ENCODE results near the gene RNF214. TPM values are rescaled to one million over a fixed set of nuclear protein-coding genes. Genes with fewer than 3 reads are reported as not detected.
"Not testable (repeated sequence)": the region's sequence is repeated elsewhere in the genome, so short reads cannot be mapped to it uniquely, and the experiment has no call there.

The RNF214 gene
- total RNA-seq, 4 donors from 2014 or later, result 5.0 to 10.5 (median 5.6) TPM

GRCh38 chr11:117205211-117205818 lies 27.2 kb upstream of the RNF214 start:
- intact Hi-C loops (cut with DNase I), result loop anchor here (5.0 kb wide), 1 partner anchor 73 kb away; no protein-coding TSS in a partner anchor
- Histone ChIP-seq H3K36me3 (peaks cover 0 to 41% (median 17%) of the 10 kb centered on the region in 3 donors), H3K4me3 (peak overlapping the region in 1 of 4 donors; percentile 3), H3K9me3 (no peaks in the 10 kb centered on the region), H3K27me3 (no peaks in the 10 kb centered on the region), H3K27ac (peak overlapping the region; percentile 34 to 89 (median 85)), H3K4me1 (peaks cover 0 to 27% (median 0%) of the 10 kb centered on the region in 3 donors)
- no peak for TF ChIP-seq POLR2A (IDR thresholded peaks at IDR 0.05)
- TF ChIP-seq CTCF (IDR thresholded peaks at IDR 0.05), result no peak
- DNase-seq, result no peak
- WGBS, 2 donors, result 88% methylated on average over 8 to 10 of the region's 11 CpGs

DNA sequence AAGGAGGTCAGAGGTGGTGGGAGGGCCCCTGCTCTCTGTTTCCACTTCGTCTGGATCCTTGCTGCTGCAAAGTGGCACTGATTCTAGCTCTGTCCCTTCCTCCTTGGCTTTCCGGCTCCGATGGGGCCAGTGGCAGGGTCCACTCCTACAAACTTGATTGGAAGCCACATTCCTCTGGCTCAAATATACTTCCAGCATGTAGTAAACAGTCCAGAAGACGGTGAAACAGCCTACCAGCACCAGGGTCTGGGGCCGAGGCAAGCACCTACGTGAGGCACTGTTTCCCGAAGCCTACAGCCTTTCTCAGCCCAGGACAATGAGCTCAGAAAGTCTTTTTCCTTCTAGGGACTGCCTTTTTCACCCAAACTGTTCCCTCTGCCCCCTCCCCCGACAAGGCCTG lies 26.4 kb upstream of the RNF214 start:
- peaks cover 0 to 27% (median 0%) of the 10 kb centered on the region in 3 donors for H3K4me1 ChIP-seq
- intact Hi-C loops (cut with DNase I), result loop anchor here (5.0 kb wide), 1 partner anchor 74 kb away; no protein-coding TSS in a partner anchor
- not testable (repeated sequence) for DNase-seq, H3K9me3 ChIP-seq, H3K4me3 ChIP-seq, H3K27me3 ChIP-seq
- WGBS, 2 donors, result 67 to 70% methylated on average over 2 to 3 of the region's 8 CpGs
- peaks cover 0 to 48% (median 17%) of the 10 kb centered on the region in 3 donors for H3K36me3 ChIP-seq
- peak overlapping the region in 2 of 4 donors; percentile 50 to 54 for H3K27ac ChIP-seq

GRCh38 chr11:117206859-117207258 lies 25.6 kb upstream of the RNF214 start:
- WGBS, 2 donors, result no CpG with 5 or more reads among the region's 11 CpGs
- intact Hi-C loops (cut with DNase I), result loop anchor here (5.0 kb wide), 1 partner anchor 75 kb away; no protein-coding TSS in a partner anchor
- DNase-seq, H3K4me3 ChIP-seq, H3K9me3 ChIP-seq, H3K27me3 ChIP-seq: not testable (repeated sequence)
- Histone ChIP-seq H3K4me1 (peaks cover 0 to 27% (median 0%) of the 10 kb centered on the region in 3 donors), H3K36me3 (peaks cover 0 to 54% (median 17%) of the 10 kb centered on the region in 3 donors), H3K27ac (peak overlapping the region in 1 of 4 donors; percentile 57)

GRCh38 chr11:117207481-117207880 lies 25.0 kb upstream of the RNF214 start:
- not testable (repeated sequence) for H3K27me3 ChIP-seq, DNase-seq, H3K27ac ChIP-seq, H3K4me3 ChIP-seq, H3K9me3 ChIP-seq
- peaks cover 0 to 60% (median 17%) of the 10 kb centered on the region in 3 donors for H3K36me3 ChIP-seq
- intact Hi-C loops (cut with DNase I), result loop anchor here (5.0 kb wide), 1 partner anchor 75 kb away; no protein-coding TSS in a partner anchor
- 85 to 90% methylated on average over 5 of the region's 5 CpGs for WGBS, 2 donors
- H3K4me1 ChIP-seq, result peaks cover 0 to 27% (median 0%) of the 10 kb centered on the region in 3 donors

DNA sequence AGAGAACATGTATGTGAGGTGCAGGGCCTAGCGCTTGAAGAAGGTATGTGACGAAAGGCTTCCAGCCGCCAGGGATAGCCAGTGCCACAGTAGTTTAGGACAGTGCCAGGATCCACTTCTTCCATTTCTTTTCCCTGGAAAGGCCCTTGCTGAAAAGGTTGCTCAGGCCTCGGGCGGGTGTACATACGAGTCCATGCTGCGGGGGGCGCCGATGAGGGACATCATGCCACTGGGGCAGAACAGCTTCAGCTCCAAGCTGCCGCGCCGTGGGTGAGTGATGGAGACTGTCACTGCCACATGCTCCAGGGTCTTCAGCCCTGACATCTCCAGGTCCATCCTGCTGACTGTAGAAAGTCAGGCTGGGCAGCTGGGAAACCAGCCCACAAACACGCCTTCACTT lies 23.8 kb upstream of the RNF214 start:
- DNase-seq, H3K27me3 ChIP-seq, H3K4me3 ChIP-seq, H3K27ac ChIP-seq, H3K9me3 ChIP-seq: not testable (repeated sequence)
- intact Hi-C loops (cut with DNase I), result loop anchor here (5.0 kb wide), 1 partner anchor 76 kb away; no protein-coding TSS in a partner anchor
- H3K36me3 ChIP-seq, result peaks cover 0 to 62% (median 7%) of the 10 kb centered on the region in 3 donors
- peaks cover 0 to 19% (median 0%) of the 10 kb centered on the region in 3 donors for H3K4me1 ChIP-seq
- no CpG with 5 or more reads among the region's 13 CpGs for WGBS, 2 donors

DNA sequence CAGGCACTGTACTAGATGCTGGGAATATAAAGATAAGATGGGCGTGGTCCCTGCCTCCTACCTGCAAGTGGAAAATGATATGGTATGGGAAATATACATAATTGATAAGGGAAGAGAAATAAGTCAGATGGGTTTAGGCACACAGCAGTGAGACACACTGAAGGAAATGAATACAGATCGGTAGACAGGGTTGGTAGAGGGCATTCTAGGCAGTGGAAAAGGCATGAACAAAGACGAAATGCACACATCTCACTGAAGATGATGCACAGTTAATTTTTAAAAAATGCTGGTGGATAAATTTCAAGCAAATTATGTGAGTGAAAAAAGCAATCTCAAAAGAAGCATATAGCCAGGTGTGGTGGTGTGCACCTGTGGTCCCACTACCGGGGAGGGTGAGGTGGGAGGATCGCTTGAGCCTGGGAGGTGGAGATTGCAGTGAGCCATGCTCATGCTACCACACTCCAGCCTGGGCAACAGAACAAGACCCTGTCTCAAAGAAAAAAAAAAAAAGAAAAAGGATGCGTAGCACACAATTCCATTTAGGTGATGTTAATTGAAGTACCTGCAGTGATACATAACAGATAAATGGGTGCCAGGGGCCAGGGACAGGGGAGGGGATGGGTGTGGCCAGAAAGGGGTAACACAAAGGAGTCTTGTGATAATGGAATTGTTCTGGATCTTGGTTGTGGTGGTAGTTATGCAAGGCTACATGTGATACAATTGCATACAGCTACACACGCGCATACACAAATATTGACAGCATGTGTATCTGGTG lies 22.9 kb upstream of the RNF214 start:
- intact Hi-C loops (cut with DNase I), result loop anchor here (5.0 kb wide), 1 partner anchor 77 kb away; no protein-coding TSS in a partner anchor

GRCh38 chr11:117210620-117211019 lies 21.9 kb upstream of the RNF214 start:
- intact Hi-C loops (cut with DNase I), result no loop called here
- TF ChIP-seq POLR2A (IDR thresholded peaks at IDR 0.05) (no peak), CTCF (IDR thresholded peaks at IDR 0.05) (no peak)
- DNase-seq, result no peak
- no peaks in the 10 kb centered on the region for H3K4me1 ChIP-seq
- H3K36me3 ChIP-seq, result peaks cover 0 to 62% (median 6%) of the 10 kb centered on the region in 3 donors
- H3K9me3 ChIP-seq, result no peaks in the 10 kb centered on the region
- H3K4me3 ChIP-seq, result no peak overlapping the region
- WGBS, 2 donors, result 87 to 96% methylated on average over 3 of the region's 3 CpGs
- no peaks in the 10 kb centered on the region for H3K27me3 ChIP-seq
- no peak overlapping the region for H3K27ac ChIP-seq

More for the DNA sequence above, 22.9 kb upstream of the RNF214 start:
- not testable (repeated sequence) for H3K9me3 ChIP-seq, DNase-seq, H3K27ac ChIP-seq, H3K4me3 ChIP-seq, H3K27me3 ChIP-seq
- Histone ChIP-seq H3K4me1 (peaks cover 0 to 11% (median 0%) of the 10 kb centered on the region in 3 donors), H3K36me3 (peaks cover 1 to 62% (median 7%) of the 10 kb centered on the region in 3 donors)
- 85 to 86% methylated on average over 7 of the region's 8 CpGs for WGBS, 2 donors

Data from esophagus squamous epithelium (tissue), 5 donors.